GM12865 (cell line): ENCODE measurements around the gene CACNA1C.

Experiments used
- DNase-seq: peaks from one replicate; pipeline ENCODE4 v3.0.0; 2010; ENCODE audit warnings: low read depth
- H3K4me3 ChIP-seq: 2 replicates; pipeline ENCODE4 v1.5.1; 2011; ENCODE audit warnings: mild to moderate bottlenecking, low read depth, low read length, control low read depth
- CTCF ChIP-seq: IDR thresholded peaks from 2 replicates; pipeline ENCODE4 v1.5.1; 2011; ENCODE audit warnings: low read length, control low read depth, low read depth, inconsistent platforms; ENCODE audit not compliant: insufficient read depth; ENCODE audit errors: missing control alignments

CACNA1C gene

GRCh38 chr12:2501464-2502191, 448.8 kb downstream of the CACNA1C start:
- H3K4me3 ChIP-seq, result no peak overlapping the region
- TF ChIP-seq CTCF, result no peak
- DNase-seq, result no peak

DNA sequence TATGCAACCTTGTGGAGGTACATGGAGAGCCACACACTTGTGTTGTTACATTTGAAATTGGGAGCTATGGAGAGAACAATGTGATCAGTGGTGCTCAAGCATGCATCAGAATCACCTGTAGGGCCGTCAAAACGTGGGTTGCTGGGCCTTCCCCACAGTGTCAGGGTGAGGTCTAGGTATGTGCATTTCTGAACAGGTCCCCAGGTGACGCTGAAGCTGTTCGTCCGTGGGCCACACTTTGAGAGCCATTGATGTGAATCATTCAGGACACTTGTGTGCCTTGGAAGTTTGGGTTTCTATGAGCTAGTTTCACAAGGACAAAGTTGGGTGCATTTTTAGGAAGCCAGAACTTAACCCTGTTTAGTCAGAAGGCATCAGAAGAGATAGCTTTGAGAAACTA, 450.2 kb downstream of the CACNA1C start:
- TF ChIP-seq CTCF, result no peak
- no peak for DNase-seq
- no peak overlapping the region for H3K4me3 ChIP-seq

GRCh38 chr12:2503762-2504161, 451.0 kb downstream of the CACNA1C start:
- no peak overlapping the region for H3K4me3 ChIP-seq
- DNase-seq, result no peak
- no peak for TF ChIP-seq CTCF

- TF ChIP-seq CTCF, result no peak
- no peak for DNase-seq
- H3K4me3 ChIP-seq, result no peak overlapping the region
Measured at GRCh38 chr12:2504577-2504976, 451.8 kb downstream of the CACNA1C start.

- TF ChIP-seq CTCF, result no peak
- no peak overlapping the region for H3K4me3 ChIP-seq
- DNase-seq, result no peak
Measured at GRCh38 chr12:2507814-2508213, 455.0 kb downstream of the CACNA1C start.

DNA sequence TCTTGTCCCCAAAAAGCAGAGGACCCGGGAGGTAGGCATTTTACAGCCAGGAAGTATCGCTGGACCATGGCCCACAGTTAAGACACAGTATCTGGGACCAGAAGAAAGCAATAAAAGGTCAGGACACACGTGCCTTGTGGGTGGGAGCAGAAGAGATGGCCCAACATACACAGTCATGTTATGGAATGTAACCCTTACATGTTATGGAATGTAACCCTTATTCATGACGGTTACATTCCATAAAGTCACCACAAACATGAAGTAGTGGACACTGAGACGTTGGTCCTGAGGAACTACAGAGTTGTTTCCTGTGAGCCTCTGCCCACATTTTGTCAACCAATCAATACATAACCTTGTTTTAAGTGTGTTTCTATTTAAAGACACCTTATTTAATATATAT, 456.4 kb downstream of the CACNA1C start:
- no peak for TF ChIP-seq CTCF
- H3K4me3 ChIP-seq, result no peak overlapping the region
- no peak for DNase-seq

DNA sequence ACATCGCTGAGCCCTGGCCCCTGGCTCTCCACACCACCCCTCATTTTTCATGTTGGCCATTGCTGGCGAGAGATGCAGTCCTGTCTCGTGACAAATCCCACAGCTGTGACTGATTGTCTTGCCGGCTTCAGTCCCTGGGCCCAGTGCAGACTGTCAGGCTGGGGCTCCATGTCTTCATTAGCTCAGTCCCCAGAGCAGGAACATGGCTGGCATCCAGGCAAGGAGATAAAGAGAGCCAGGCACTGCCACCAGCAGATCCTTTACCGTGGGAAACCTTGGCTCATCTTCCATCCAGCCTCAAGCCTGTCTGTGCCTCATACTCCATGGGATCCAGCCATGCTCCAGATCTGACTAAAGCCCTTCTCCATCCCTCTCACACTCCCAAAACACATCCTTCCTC, 457.3 kb downstream of the CACNA1C start:
- TF ChIP-seq CTCF, result no peak
- no peak for DNase-seq
- no peak overlapping the region for H3K4me3 ChIP-seq
